Stimulated activated CD4-positive, alpha-beta T cell treated with anti-CD3 and anti-CD28 coated beads, Interleukin-2, amount 100 ng/mL, for 24 hours (primary cell): Measurements from ENCODE around the gene BAX.

Experiments used
- DNase-seq, 2 donors: peaks; one replicate each; pipeline ENCODE4 v3.0.0-alpha.2; 2020

The BAX gene

DNA sequence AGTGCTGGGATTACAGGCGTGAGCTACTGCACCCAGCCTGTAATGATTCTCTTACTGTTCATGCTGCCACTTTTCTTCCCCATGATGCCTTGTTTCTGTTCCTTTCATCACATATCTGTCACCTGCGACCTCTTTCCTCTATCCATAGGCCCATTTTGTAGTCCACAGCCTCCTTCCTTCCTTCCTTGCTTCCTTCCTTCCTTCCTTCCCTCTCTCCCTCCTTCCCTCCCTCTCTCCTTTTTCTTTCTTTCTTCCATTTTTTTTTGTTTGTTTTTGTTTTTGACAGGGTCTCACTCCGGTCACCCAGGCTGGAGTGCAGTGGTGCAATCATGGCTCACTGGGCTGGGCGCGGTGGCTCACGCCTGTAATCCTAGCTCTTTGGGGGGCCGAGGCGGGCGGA lies 34.2 kb downstream of the BAX start:
- DNase-seq, result no peak

- no peak for DNase-seq
These were observed 35.1 kb downstream of the BAX start for GRCh38 chr19:48989701-48990291.

DNA sequence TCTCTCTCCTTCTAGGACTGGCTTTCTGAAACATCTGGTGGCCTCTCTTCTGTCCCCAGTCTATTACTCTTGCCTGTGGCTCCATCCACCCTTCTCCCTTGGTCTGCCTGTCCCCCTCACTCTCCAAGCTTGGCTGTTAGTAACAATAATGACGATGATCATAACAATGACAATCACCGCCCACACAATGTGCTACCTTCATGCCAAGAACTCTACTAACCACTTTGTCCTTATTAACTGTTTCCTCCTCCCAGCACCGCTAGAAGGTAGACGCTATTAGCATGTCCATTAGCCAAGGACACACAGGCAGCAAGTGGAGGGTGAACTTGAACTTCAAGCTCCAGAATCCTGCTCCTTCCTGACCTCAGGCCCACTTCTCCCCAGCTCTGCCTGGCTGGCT lies 35.7 kb downstream of the BAX start:
- DNase-seq, result no peak

- DNase-seq, result no peak
These were observed 36.4 kb downstream of the BAX start for GRCh38 chr19:48991011-48991609.

GRCh38 chr19:48991873-48992580 lies 37.4 kb downstream of the BAX start:
- no peak for DNase-seq

DNA sequence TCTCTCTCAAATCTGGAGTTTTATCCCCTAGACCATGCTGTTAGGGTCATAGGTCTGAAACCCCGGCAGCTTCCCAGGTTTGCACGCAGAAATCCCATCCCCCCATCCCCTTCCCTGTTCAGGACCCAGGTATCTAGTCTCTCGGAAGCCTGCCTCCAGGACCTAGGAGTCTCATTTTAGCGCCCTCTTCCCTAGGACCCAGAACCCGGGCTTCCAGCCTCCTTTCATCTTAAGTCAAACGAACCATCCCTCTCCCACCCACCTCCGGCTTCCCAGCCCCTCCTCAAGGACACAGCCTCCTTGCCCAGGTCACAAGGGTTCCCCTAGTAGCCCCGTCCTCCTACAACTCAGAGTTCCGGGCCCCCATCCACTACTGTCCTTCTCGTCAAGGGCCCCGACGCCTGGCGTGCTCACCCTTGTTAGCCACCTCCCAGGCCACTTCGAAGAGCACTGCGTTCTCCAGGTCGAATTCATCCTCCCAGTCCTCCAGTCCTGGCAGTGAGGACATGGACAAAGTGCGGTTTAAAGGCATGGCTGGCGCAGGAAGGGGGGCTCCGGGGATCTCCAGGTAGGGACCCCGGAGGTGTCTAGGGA lies 38.0 kb downstream of the BAX start:
- peak in 1 of 2 donors; percentile 24 for DNase-seq

- DNase-seq, result peak; percentile 100
These were observed 38.7 kb downstream of the BAX start, which contains the start of the genes GYS1 and RUVBL2 for GRCh38 chr19:48993175-48994034. TSS of gene GYS1 (minus strand) at chr19:48993309. CDS start at chr19:48993112, 197 bp downstream. TSS of gene RUVBL2 (plus strand) at chr19:48993887. CDS start at chr19:48993912, 25 bp downstream.

GRCh38 chr19:48994035-48994386 lies 39.3 kb downstream of the BAX start:
- no peak for DNase-seq

GRCh38 chr19:48997972-48998371 lies 43.3 kb downstream of the BAX start:
- peak; percentile 69 to 70 for DNase-seq

DNA sequence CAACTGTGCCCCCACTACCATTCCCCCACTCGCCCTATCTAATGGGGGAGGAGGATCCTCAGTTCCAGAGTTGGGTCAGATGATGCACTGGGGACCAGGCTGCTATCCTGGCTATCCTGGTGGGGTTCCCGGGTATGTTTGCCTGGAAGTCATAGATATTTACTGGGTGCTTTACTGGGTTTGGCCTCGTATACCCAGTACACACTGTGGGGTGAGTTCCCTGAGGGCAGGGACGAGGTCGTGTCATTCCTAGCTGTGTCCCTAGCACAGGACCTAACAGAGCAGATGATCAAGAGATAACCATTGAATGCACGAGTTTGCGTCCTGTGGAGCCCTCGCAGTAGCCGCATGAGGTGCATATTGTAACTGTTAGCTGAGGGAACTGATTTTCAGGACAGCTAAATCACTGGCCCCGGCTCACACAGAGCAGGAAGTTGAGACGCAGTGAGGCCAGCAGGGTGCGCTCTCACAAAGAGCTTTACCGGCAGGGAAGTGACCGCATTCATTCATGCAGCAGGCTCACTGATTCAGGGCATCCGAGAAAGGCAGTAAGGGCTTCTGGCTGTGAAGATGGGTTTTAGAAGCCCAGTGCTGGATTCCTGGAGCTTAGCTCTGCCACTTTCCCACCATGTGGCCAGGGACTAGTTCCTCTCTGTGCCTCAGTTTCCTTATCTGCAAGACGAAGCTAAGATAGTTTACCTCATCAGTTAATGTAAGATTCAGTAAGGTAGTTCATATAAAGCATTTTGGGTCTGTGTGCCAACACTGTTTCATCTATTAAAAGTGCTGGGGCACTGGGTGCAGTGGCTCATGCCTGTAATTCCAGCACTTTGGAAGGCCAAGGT lies 45.0 kb downstream of the BAX start:
- DNase-seq, result peak; percentile 71 to 76

GRCh38 chr19:49004133-49004532 lies 49.5 kb downstream of the BAX start:
- no peak for DNase-seq

DNA sequence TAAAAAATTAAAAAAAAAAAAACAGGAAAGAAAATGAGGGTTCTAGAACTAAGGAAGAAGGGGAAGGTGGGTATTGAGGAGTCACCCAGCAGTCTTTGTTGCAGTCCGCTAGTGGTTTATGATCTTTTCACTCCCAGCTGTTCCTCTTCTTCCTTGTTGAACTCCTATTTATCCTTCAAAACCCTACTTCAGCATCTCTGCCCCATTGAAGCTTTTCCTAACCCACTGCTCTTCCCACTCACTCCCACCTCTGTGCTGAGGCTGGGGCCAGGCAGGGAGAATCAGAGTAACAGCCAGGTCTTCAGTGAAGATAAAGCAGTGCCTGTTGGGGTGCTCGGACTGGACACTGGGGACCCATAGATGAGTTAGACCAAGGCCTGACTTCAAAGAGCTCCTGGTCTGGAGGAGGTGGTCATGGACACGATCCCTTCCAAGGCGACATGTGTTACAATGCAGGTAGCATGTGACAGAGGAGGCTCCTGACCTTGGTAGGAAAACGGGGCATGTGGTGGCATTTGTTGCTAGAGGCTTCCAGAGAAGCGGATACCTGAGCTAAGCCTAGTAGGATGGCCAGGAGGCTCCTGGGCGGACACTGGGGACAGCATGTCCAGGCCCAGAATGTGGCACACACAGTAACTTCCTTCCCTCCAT lies 50.4 kb downstream of the BAX start:
- DNase-seq, result no peak

DNA sequence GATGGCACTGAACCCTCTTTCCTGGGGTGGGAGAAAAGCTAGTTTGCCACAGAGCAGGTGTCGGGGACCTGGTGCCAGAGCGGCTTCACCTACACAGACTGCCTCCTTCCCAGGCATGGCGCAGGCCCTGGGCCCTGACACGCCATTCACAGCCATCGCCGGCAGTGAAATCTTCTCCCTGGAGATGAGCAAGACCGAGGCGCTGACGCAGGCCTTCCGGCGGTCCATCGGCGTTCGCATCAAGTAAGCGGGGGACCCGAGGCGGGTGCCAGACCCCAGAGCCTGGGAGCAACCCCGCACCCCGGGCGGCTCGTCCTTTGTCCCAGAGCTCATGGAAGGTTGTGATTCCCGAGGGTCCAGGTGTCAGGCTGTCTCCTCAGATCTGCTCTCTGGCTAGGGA lies 52.2 kb downstream of the BAX start:
- no peak for DNase-seq

- no peak for DNase-seq
These were observed 55.2 kb downstream of the BAX start for GRCh38 chr19:49009828-49010227.

DNA sequence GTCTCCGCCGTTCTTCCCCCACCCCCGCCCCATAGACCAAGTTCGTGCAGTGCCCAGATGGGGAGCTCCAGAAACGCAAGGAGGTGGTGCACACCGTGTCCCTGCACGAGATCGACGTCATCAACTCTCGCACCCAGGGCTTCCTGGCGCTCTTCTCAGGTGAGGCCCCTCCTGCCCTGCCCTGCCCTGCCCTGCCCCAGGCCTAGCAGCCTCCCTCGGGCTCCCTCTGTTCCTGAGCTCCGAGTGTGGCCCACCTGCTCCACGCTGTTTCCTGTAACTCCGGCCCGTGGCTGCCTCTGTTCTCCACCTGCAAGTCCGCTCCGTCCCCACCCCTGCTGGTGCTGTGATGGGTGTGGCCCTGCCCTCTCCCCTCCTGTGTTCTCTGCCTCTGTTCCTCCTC lies 55.8 kb downstream of the BAX start:
- no peak for DNase-seq

DNA sequence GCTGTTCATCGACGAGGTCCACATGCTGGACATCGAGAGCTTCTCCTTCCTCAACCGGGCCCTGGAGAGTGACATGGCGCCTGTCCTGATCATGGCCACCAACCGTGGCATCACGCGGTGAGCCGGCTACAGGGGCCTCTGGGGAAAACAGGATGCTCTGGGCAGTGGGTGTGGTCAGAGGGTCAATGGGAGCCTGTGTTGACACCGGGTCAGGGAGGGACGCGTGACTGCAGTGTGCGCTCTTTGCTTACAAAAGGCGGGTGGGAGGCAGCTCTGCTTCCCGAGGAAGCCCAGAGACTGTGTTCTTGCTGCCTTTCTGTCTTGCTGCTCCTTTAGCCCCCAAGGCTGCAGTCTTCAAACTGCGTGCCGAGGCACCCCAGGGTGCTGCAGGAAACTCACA lies 56.5 kb downstream of the BAX start:
- no peak for DNase-seq
